Measurements from ENCODE around the gene SP8.
A peak's percentile ranks its signal among the peaks of the same experiment; 100 is the strongest.
"Not testable (repeated sequence)": the region's sequence is repeated elsewhere in the genome, so short reads cannot be mapped to it uniquely, and the experiment has no call there.

The SP8 gene

GRCh38 chr7:20786779-20787659 is at the start of gene SP8:
SP8 (minus strand) TSS chr7:20786886; CDS start chr7:20786798, 88 bp downstream.
- DNase-seq (ENCODE audit: low spot score), result peak; percentile 47

DNA sequence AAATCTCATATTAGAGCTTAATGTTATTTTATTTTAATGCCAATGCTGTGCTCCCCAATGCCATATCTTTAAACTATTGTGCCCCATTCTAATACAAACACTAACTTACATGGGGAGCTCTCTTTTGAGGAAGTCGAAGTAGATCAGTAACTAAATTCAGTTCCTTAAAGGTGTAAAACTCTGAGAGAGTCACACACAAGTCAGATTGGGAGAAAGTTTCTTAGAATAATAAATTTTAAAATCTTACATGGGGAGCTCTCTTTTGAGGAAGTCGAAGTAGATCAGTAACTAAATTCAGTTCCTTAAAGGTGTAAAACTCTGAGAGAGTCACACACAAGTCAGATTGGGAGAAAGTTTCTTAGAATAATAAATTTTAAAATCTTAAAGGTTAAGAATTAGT is 49.7 kb upstream of the SP8 start:
- not testable (repeated sequence) for DNase-seq (ENCODE audit: low spot score)

- no peak for DNase-seq (ENCODE audit: low spot score)
These were observed 48.5 kb upstream of the SP8 start for GRCh38 chr7:20835111-20835750.

- no peak for DNase-seq (ENCODE audit: low spot score)
These were observed 48.0 kb upstream of the SP8 start for GRCh38 chr7:20834656-20835055.

GRCh38 chr7:20831956-20832355 is 45.3 kb upstream of the SP8 start:
- no peak for DNase-seq (ENCODE audit: low spot score)

- DNase-seq (ENCODE audit: low spot score), result no peak
These were observed 44.8 kb upstream of the SP8 start for GRCh38 chr7:20831451-20831850.

DNA sequence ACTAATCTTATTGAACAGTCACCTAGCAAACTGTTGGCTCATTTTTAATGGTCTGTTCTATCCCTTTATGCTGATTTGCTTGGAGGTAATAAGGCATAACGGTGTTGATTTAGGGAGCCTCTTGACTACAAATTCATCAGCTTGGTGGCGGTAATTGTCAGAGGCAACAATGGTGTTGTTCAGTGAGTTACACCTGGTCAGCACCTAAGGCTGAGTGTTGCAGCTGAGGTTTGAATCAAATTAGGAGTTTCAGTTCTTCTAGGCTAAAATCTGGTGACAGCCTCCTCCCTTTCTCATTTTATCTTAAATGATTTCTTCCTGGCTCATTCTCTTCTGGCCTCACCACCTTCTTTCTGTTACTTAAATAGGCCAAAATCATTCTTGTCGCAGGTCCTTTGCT is 42.3 kb upstream of the SP8 start:
- no peak for DNase-seq (ENCODE audit: low spot score)

DNA sequence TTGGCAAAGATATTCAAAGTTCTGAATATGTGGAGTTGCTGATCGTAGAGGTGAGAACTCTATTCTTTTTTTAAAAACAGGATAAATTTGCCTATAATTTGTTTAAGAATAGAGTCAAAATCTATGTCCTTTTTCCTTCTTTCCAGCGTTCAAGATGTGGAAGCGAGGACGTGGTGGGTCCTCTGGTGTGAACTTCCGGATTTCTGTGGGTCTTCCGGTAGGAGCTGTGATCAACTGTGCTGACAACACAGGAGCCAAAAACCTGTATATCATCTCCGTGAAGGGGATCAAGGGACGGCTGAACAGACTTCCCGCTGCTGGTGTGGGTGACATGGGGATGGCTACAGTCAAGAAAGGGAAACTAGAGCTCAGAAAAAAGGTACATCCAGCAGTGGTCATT is 40.5 kb upstream of the SP8 start:
- no peak for DNase-seq (ENCODE audit: low spot score)

DNA sequence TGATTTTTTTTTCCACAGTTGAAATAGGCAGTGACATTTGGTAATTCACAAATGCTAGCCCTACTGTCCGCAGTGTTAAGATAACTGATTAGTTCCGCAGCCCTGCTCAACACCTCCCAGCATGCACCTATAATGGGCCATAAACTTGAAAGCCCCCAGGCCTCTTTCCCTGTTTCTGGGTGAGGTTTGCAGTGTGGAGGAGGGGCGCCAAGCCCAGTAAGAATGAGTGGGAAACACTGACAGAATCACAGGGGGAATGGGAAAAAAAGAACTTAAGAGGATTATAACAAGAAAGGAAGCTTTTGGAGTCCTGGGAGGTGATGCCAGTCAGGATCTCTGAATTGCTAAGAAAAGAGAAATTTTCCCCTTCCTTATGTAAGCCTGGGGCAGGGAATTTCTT is 39.6 kb upstream of the SP8 start:
- DNase-seq (ENCODE audit: low spot score), result no peak

DNA sequence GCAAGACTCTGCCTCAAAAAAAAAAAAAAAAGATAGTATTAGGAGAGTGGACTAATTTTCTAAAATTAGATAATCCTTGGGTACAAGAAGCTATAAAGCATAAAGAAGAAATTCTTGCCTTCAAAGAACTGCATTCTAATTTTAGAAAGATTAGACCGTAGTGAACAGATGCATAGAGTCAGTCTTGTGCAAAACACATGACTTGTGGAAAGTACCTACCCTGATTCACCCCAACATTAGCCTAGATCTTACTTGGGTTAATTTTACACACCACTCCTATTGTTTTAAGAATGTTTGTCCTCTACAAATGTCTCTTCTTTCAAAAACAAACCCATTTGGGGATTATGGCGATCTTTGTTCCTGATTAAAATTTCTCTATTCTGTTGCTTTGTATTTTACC is 38.9 kb upstream of the SP8 start:
- no peak for DNase-seq (ENCODE audit: low spot score)

DNA sequence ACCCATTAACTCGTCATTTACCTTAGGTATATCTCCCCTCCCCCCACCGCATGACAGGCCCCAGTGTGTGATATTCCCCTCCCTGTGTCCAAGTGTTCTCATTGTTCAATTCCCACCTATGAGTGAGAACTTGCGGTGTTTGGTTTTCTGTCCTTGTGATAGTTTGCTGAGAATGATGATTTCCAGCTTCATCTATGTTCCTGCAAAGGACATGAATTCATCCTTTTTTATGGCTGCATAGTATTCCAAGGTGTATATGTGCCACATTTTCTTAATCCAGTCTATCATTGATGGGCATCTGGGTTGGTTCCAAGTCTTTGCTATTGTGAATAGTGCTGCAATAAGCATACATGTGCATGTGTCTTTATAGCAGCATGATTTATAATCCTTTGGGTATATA is 34.7 kb upstream of the SP8 start:
- DNase-seq (ENCODE audit: low spot score), result not testable (repeated sequence)

GRCh38 chr7:20816372-20816959 is 29.8 kb upstream of the SP8 start:
- no peak for DNase-seq (ENCODE audit: low spot score)

GRCh38 chr7:20804345-20804744 is 17.7 kb upstream of the SP8 start:
- DNase-seq (ENCODE audit: low spot score), result no peak

DNA sequence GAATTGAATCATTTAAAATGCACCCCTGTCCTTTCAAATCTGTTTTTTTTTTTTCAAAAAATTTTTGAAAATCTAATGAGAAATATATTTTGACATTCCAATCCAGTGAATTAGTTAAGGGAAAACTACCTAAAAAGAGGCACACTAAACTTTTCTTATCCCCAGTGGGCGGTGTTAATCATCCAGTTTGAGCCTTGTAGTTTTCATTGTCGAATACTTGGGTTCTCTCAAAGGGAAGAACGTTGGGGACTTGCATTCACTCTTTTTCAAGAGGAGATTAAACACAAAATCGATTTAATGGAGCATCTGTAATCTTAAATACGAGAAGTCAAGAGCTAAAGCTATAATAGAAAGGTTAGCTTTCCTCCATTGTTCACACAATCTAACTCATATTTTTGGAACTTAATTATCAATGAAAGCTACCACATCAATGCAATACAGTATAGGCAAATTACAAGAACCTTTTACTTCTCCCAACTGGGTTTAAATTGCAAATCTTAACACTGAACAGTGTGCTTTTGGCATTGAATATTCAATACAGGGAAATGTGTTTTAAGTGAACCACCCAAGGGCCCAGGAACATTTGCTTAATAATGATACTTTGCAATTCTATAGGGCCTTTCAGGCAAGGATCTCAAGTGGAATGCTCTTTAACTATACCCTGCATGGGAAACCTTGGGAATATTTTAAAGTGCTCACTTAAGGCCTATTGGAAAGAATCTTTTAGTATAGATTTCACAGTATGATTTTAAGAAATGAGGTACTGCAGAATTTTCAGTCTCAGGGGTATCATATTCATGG is 13.1 kb upstream of the SP8 start:
- no peak for DNase-seq (ENCODE audit: low spot score)

DNA sequence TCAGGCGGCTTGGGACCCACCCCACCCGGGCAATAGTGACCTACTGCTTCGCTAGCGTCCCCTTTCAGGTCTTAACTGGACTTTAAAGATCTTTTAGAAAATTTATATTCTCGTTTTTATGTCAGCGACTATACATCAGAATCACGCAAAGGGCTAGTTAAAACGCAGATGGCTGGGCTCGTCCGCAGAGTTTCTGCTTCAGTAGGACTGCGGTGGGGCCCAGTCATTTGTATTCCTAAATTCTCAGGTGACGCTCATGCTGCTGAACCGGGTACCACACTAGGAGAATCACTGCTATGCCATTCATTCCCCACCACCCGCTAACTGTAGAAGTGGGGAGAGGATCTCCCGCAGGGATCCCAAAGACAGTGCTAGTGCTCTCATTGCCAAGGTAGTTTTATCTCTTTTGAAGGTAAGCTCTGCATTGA is 12.0 kb upstream of the SP8 start:
- no peak for DNase-seq (ENCODE audit: low spot score)

DNA sequence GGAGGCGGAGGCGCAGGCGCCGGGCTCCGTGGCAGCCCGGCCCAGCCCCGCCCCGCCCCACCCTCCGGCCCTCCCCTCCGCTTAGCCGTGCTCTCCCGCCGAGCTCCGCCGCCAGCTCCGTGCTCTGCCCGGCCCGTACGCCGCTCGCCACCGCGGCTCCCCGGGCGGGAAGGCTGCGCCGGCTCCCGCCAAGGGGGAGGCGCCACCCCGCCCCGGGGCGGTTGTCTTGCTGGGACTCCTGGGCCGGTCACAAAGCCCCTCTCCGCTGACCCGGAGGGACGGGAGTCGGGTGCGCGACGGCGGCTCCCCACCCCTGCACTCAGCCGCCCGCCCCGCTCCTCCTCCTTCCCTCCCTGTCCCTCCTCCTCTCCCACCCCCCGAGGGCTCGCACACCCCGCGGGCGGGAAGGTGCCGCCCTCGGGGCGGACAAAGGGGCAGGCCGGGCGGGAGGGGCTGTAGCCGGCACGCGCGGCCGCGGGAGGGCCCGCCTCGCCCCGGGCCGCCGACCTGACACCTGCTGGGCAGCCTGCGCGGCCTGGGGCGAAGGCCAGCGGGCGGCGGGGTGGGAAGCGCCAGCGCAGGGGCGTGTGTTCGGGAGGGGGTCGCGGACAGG is 11.5 kb upstream of the SP8 start:
- DNase-seq (ENCODE audit: low spot score), result peak; percentile 88

DNA sequence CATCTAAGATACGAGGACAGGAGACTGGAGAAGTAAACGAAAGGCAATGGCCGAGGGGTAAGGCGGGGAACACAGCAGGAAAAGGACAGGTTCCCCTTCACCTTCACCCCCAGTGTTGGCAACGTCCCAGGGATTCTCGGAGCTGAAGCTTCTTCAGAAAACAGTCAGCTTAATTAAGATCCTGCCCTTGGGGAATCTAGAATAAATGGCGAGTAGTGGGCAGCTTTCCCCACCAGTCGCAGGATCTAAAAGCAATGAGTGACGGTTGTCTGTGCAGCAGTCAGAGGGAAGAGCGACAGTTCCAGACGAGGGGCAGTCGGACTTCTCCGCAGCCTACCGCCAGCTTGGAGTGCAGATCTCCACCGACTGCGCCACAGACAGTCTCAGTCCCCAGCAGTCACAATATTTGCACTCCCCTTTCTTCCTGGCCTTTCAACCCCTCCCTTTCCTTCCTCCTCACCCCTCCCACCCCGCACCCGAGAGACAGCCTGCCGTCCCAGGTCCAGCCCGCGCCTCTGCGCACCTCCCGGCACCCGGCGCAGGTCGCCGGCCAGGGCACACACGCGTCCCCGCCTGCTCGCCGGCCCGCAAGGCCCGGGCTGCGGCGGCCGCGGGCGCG is 10.9 kb upstream of the SP8 start:
- DNase-seq (ENCODE audit: low spot score), result no peak

GRCh38 chr7:20797042-20797461 is 10.4 kb upstream of the SP8 start:
- DNase-seq (ENCODE audit: low spot score), result no peak

GRCh38 chr7:20796500-20796899 is 9.8 kb upstream of the SP8 start:
- DNase-seq (ENCODE audit: low spot score), result no peak

GRCh38 chr7:20795881-20796280 is 9.2 kb upstream of the SP8 start:
- no peak for DNase-seq (ENCODE audit: low spot score)

- DNase-seq (ENCODE audit: low spot score), result no peak
These were observed 8.7 kb upstream of the SP8 start for GRCh38 chr7:20795361-20795760.

Measured in GM03348 (cell line).